Keratinocyte (primary cell): Measurements from ENCODE around the gene DUSP11. TPM values are rescaled to one million over a fixed set of nuclear protein-coding genes. Genes with fewer than 3 reads are reported as not detected.
"Not testable (repeated sequence)": the region's sequence is repeated elsewhere in the genome, so short reads cannot be mapped to it uniquely, and the experiment has no call there.

ENCODE experiments used
- DNase-seq: peaks from one replicate; pipeline ENCODE4 v3.0.0-alpha.2; 2011; ENCODE audit warnings: low read depth, missing footprints, low spot score
- FAIRE-seq: peaks from 2 replicates; lab custom pipeline; 2011; peaks lifted over from hg19 to GRCh38; lab: Jason Lieb, UNC
- H2AFZ ChIP-seq: 2 replicates; pipeline ENCODE4 v1.6.0; 2012; ENCODE audit warnings: low read length, control low read depth, inconsistent platforms; ENCODE audit not compliant: control insufficient read depth
- H3K27ac ChIP-seq: 2 replicates; pipeline ENCODE4 v1.5.1; 2011; ENCODE audit warnings: low read length; ENCODE audit not compliant: control insufficient read depth, insufficient read depth
- H3K27me3 ChIP-seq: 3 replicates; pipeline ENCODE4 v1.6.0; 2011; ENCODE audit warnings: low read length; ENCODE audit not compliant: control insufficient read depth, insufficient read depth; ENCODE audit errors: extremely low read depth
- H3K36me3 ChIP-seq, 2 experiments: 2 replicates in 1 of 2; 3 replicates in 1 of 2; pipeline ENCODE4 v1.5.1; 2011; ENCODE audit warnings: low read length in 2 of 2, mild to moderate bottlenecking in 1 of 2; ENCODE audit not compliant: control insufficient read depth in 2 of 2, insufficient read depth in 2 of 2; ENCODE audit errors: extremely low read depth in 1 of 2
- H3K4me1 ChIP-seq: 3 replicates; pipeline ENCODE4 v1.5.1; 2011; ENCODE audit warnings: low read length; ENCODE audit not compliant: control insufficient read depth, insufficient read depth; ENCODE audit errors: extremely low read depth
- H3K4me2 ChIP-seq: 3 replicates; pipeline ENCODE4 v1.6.0; 2011; ENCODE audit warnings: low read depth, low read length; ENCODE audit not compliant: control insufficient read depth, insufficient read depth; ENCODE audit errors: extremely low read depth
- H3K4me3 ChIP-seq, 3 experiments: fragments of 200-600 bp in 1 of 3; sonication (generic) in 1 of 3; 2 replicates in 2 of 3; 3 replicates in 1 of 3; pipeline ENCODE4 v1.5.1; 2011 to 2016; ENCODE audit warnings: low read length in 3 of 3, mild to moderate bottlenecking in 3 of 3, control low read depth in 2 of 3, inconsistent platforms in 1 of 3, low read depth in 1 of 3, mixed read lengths in 1 of 3, mixed run types in 1 of 3, moderate library complexity in 1 of 3; ENCODE audit not compliant: control insufficient read depth in 2 of 3, insufficient read depth in 2 of 3; ENCODE audit errors: extremely low read depth in 1 of 3
- H3K79me2 ChIP-seq: 2 replicates; pipeline ENCODE4 v1.6.0; 2012; ENCODE audit warnings: low read length; ENCODE audit not compliant: control insufficient read depth, insufficient read depth
- H3K9ac ChIP-seq: 3 replicates; pipeline ENCODE4 v1.6.0; 2011; ENCODE audit warnings: low read length; ENCODE audit not compliant: control insufficient read depth, insufficient read depth; ENCODE audit errors: extremely low read depth
- H3K9me1 ChIP-seq: 3 replicates; pipeline ENCODE4 v1.6.0; 2011; ENCODE audit warnings: low read length; ENCODE audit not compliant: control insufficient read depth, insufficient read depth; ENCODE audit errors: extremely low read depth
- H3K9me3 ChIP-seq: 2 replicates; pipeline ENCODE4 v1.5.1; 2012; ENCODE audit warnings: low read depth, low read length; ENCODE audit not compliant: control insufficient read depth
- H4K20me1 ChIP-seq: 3 replicates; pipeline ENCODE4 v1.6.0; 2011; ENCODE audit warnings: low read length; ENCODE audit not compliant: control insufficient read depth, insufficient read depth; ENCODE audit errors: extremely low read depth
- CTCF ChIP-seq, 3 experiments: IDR thresholded peaks in 1 of 3; conservative IDR thresholded peaks in 1 of 3; optimal IDR thresholded peaks in 1 of 3; 2 replicates in 2 of 3; 3 replicates in 1 of 3; pipeline versions ENCODE3 to v1.5.1; 2011; ENCODE audit warnings: low read length in 3 of 3, mild to moderate bottlenecking in 3 of 3, moderate library complexity in 2 of 3, control low read depth in 1 of 3, inconsistent platforms in 1 of 3; ENCODE audit not compliant: insufficient read depth in 2 of 3; ENCODE audit errors: extremely low read depth in 1 of 3
- EZH2 ChIP-seq: IDR thresholded peaks from one replicate; pipeline ENCODE4 v1.6.1; 2012; ENCODE audit warnings: inconsistent platforms, mild to moderate bottlenecking, low read length, moderate library complexity
- dilution Hi-C: fragments of 300-500 bp; cut with MboI; formaldehyde crosslinking; loops from one replicate; pipeline ENCODE4 v1.7.0; 2020; ENCODE audit warnings: low sequenced_read_pairs; ENCODE audit not compliant: extremely low pct_ligation_motif_present
- polyA plus RNA-seq, 5 experiments: library from polyadenylated mRNA; depleted of rRNA in 3 of 5; stranded (reverse) in 3 of 5; stranded (forward) in 1 of 5; unstranded in 1 of 5; fragments of >200 nt; gene quantifications; 1 replicate in 1 of 5; 2 replicates in 3 of 5; 3 replicates in 1 of 5; pipeline versions ENCODE4 v1.2.1 to v1.2.3, GENCODE V29; 2011 to 2012; ENCODE audit warnings: missing spikeins in 2 of 5, low read depth in 1 of 5, low replicate concordance in 1 of 5

The DUSP11 gene
- polyA plus RNA-seq, 1 donor (not counting 4 experiments of a cell fraction or from before 2014, with no cell fraction given): 83.7 TPM

GRCh38 chr2:73728711-73729110 is 51.2 kb downstream of the DUSP11 start:
- H3K4me2 ChIP-seq: no peak overlapping the region
- FAIRE-seq (no peak), DNase-seq (no peak)
- no peaks in the 10 kb centered on the region for H3K79me2 ChIP-seq
- dilution Hi-C loops: no loop called here
- H3K36me3 ChIP-seq: peaks cover 12 to 28% of the 10 kb centered on the region in 2 experiments
- H3K27ac ChIP-seq: no peak overlapping the region
- H3K27me3 ChIP-seq: no peaks in the 10 kb centered on the region
- H3K9me3 ChIP-seq: no peaks in the 10 kb centered on the region
- no peaks in the 10 kb centered on the region for H3K4me1 ChIP-seq
- TF ChIP-seq CTCF (optimal IDR thresholded peaks at IDR 0.05 in 1 of 3, IDR thresholded peaks at IDR 0.05 in 1 of 3, conservative IDR thresholded peaks at IDR 0.05 in 1 of 3; ENCODE audit: extremely low read depth in 1 of 3, insufficient read depth in 2 of 3, low read length in 3 of 3): no peak
- no peak for TF ChIP-seq EZH2
- H3K4me3 ChIP-seq: no peak overlapping the region
- no peaks in the 10 kb centered on the region for H3K9me1 ChIP-seq
- no peak overlapping the region for H2AFZ ChIP-seq
- no peaks in the 10 kb centered on the region for H4K20me1 ChIP-seq
- H3K9ac ChIP-seq: no peak overlapping the region

- DNase-seq (no peak), FAIRE-seq (no peak)
- no peak overlapping the region for H2AFZ ChIP-seq
- dilution Hi-C loops: no loop called here
- H3K79me2 ChIP-seq: no peaks in the 10 kb centered on the region
- peaks cover 7 to 28% of the 10 kb centered on the region in 2 experiments for H3K36me3 ChIP-seq
- H3K4me1 ChIP-seq: no peaks in the 10 kb centered on the region
- no peaks in the 10 kb centered on the region for H3K27me3 ChIP-seq
- H4K20me1 ChIP-seq: no peaks in the 10 kb centered on the region
- H3K9me3 ChIP-seq: no peaks in the 10 kb centered on the region
- TF ChIP-seq CTCF (optimal IDR thresholded peaks at IDR 0.05 in 1 of 3, IDR thresholded peaks at IDR 0.05 in 1 of 3, conservative IDR thresholded peaks at IDR 0.05 in 1 of 3; ENCODE audit: extremely low read depth in 1 of 3, insufficient read depth in 2 of 3, low read length in 3 of 3) (no peak), EZH2 (no peak)
- no peaks in the 10 kb centered on the region for H3K9me1 ChIP-seq
- H3K9ac ChIP-seq: no peak overlapping the region
- H3K4me2 ChIP-seq: no peak overlapping the region
- H3K4me3 ChIP-seq: no peak overlapping the region
- H3K27ac ChIP-seq: no peak overlapping the region
These were observed 51.9 kb downstream of the DUSP11 start for GRCh38 chr2:73728043-73728442.

GRCh38 chr2:73726657-73727056 is 53.2 kb downstream of the DUSP11 start:
- H3K4me1 ChIP-seq, H3K27me3 ChIP-seq, DNase-seq, dilution Hi-C loops, FAIRE-seq, H3K4me2 ChIP-seq, H3K27ac ChIP-seq, H3K4me3 ChIP-seq, H3K9me3 ChIP-seq, H2AFZ ChIP-seq, H3K9ac ChIP-seq, H3K79me2 ChIP-seq, H3K9me1 ChIP-seq, H4K20me1 ChIP-seq: not testable (repeated sequence)
- H3K36me3 ChIP-seq: peaks cover 5 to 20% of the 10 kb centered on the region in 2 experiments
